ENCODE results near the gene RET. TPM values are rescaled to one million over a fixed set of nuclear protein-coding genes. Genes with fewer than 3 reads are reported as not detected.

Gene RET
- under 1 TPM; 0.22 to 0.35 TPM for total RNA-seq

GRCh38 chr10:43076876-43077420 lies at the start of gene RET:
Gene RET (plus strand): TSS chr10:43077069. CDS start chr10:43077259, 190 bp downstream.

GRCh38 chr10:43138021-43138756 lies 61.3 kb downstream of the RET start, which contains the start of gene CSGALNACT2:
Gene CSGALNACT2 (plus strand): TSS chr10:43138445. CDS start chr10:43155150, 16,705 bp downstream.

Other genes starting within 250 kb of the RET start
- 10 to 100 TPM; 43.5 to 45.6 TPM for gene CSGALNACT2, start 61.4 kb downstream of the RET start, total RNA-seq
- gene RASGEF1A, start 190.0 kb downstream of the RET start, total RNA-seq, result 1 to 10 TPM; 4.2 to 5.7 TPM